Midbrain (tissue), 1 donor: Measurements from ENCODE around the gene UBE2E2.

Source experiments
- DNase-seq: peaks from one replicate; lab custom pipeline; 2025; lab: John Stamatoyannopoulos, UW

UBE2E2 gene

DNA sequence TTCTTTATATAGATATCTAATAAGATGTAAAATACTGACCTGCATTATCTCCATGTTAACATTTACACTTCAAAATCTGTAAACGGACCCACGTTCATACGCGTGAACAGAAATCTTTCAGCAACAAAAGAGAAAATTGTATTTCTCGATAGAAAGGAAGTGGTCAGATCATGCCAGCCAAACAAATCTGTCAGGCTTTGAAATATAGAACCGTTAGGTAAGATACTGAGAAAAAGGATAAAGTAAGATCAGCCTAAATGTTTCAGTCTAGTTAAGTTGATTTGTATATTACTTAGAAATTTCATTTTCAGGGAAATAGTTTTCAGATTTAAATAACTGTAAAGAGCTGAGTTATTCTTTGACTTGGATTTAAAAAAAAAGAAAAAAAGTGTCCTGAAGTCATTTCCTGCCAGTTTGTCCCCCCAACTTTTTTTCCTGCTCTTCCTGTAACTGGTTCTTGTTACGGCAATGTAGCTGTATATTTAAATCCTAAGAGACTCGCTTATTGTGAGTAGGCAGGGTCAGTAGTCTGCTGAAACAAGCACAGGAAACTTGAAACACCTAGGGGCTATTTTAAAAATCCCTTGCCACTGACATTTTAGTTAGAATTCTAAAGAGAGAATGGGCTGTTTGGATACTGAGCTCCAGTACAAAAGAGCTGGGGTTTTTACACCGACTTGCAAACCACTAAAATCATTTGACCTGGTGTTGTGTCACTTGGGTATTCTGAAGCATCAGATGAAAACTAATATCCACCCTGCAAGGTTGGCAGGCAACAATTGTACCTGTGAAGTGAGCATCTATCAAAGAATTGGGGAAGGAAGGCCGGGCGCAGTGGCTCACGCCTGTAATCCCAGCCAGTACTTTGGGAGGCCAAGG, 237.5 kb downstream of the UBE2E2 start:
- DNase-seq = no peak

DNA sequence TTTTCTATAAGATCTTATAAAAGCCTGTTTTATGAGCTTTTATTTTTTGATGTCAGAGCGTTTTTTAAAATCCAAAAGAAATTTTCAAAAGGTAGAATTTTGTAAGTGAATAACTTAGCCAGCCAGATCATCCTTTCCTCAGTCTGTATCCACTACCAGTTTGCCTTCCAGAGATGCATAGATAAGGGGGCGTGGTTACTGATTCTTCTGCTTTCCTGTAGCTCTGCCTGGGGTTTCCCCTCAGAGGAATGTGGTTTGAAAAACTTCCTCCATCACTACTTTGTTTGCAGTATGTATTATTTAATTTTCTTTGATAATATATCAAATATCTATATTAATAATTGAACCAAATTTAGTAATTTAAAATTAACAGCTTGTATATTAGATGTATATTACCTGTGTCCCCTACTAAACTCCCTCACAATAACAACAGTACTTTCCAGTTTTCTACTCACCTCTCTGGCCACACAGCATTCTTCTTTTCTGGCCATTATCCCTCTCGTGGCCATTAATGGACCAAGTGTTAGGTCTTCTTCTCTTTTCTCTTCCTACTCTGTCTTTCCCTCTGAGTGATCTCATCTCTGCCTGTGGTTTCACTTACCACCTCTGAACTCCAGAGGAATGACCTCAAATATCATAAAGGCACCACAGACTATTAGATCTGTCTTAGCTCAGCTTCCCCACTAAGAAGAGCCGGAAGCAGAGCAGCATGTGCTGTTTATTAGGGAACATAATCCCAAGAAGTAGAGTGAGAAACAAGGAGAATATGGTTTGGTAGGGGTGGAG, 239.7 kb downstream of the UBE2E2 start:
- no peak for DNase-seq

DNA sequence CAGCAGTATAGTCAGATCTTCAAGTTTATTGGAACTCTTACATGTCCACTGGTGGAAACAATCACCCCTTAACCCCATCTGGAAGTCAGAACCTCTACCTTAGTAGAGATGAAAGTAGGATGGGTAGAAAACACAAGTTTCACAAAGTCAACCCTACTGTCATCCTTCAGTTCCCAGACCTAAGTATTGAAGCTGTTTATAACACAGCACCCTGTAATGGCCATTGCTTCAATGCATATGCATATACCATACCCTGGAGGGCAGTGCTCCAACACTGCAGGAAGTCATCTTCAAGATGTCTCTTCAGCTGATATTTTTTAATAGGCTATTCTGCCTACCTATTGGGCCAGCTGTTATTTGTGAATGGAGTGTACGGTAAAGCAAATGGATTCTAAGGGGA, 241.3 kb downstream of the UBE2E2 start:
- no peak for DNase-seq

DNA sequence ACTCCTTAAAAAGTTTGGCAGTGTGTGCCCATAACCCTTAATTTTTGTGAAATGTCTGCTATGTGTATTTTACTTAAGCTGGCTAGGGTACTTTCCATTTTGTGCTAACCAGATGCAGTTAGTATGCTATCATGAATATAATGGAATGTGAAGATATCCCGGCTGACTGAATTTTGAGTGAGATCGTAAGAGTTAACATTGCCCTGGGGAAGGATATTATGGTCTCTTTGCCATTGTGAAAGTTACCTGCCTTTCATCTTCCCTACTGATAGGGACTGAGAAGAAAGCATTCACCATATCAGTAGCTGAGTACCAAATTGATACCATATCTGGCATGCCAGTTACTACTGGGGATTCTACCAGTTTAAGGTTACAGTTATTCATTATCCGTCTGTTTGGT, 243.2 kb downstream of the UBE2E2 start:
- DNase-seq = no peak

DNA sequence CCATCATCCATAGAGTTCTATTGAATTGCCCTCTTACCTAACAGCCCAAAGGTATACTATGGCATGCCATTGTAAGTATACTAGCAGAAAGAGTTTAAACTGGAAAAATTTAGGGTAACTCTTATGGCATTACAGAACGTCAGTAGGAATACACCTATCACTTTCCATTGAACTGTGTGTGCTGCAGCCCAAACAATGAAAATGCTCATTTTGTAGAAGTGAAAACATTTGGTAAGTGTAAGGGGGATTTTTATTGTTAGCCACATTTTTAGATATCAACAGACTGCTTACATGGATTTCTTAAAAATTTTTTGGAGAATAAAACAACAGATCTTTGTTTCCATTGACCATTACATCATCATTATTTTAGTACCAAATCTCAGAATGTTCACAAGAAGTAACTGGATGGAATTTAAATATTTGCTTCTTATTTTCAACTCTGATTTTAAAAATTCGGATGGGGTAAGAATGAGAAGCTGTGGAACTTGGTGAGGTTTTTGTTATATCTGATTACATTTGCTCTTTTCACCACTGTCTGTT, 245.9 kb downstream of the UBE2E2 start:
- no peak for DNase-seq

DNA sequence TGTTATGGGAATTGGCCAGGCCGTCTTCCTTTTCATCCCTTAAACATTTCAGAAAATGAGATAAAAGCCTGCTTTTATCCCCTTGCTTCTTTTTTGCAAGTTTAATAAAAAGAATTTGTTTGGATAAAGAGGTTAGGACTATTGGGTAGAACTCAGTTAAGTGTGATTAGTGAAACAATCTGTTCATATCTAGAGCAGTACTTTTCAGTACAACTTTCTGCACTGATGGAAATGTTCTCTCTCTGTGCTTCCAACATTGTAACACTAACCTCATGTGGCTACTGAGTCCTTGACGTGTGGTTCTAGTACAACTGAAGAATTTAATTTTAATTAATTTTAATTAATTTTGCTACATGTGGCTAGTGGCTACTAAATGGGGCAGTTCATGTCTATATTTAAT, 246.9 kb downstream of the UBE2E2 start:
- DNase-seq = no peak

DNA sequence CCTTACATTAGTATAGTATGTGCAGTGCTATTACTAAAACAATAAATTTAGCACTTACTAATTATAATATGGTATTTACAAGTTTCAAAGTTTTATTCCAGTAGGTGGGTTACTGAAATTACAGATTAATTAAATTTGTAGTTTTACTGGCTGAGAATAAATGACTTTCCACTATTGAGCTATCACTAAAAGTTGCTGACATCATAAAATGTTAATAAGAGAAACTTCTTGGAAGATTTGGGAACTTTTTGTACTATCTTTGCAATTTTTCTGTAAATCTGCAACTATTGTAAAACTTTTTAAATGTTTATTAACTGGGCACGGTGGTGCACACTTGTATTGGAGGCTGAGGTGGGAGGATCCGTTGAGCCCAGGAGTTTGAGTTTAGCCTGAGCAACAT, 247.7 kb downstream of the UBE2E2 start:
- no peak for DNase-seq

DNA sequence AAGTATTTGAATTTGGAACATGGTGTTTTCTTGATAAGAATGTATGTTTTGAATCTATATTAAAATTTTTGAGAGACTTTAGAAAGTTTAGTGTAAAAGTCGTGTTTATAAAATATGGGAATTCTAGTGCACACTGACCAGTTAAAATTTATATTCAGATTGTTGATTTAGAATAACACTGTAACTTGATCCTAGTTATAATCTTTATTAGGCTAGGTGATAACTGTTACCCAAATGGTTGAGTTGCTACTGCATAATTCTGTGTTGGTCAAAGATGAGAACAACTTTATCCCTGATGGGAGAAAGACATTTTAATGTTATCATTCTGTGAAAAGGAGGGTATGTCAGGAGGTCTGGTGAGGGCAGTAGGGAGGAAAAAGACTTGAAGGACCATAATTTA, 249.3 kb downstream of the UBE2E2 start:
- no peak for DNase-seq

DNA sequence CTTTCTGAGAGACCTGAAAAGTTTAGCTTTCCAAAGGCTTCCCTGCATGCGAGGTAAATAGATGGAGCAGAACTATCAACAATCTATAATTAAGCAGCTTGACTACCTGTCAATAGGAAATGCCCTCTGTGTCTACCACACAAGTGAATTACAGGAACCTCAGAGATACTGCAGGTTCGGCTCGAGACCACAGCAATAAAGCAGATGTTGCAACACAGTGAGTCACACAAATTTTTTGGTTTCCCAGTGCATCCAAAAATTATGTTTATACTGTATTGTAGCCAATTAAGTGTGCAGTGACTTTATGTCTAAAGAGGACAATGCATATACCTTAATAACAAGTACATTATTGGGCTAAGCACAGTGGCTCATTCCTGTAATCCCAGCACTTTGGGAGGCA, 252.0 kb downstream of the UBE2E2 start:
- DNase-seq = no peak

DNA sequence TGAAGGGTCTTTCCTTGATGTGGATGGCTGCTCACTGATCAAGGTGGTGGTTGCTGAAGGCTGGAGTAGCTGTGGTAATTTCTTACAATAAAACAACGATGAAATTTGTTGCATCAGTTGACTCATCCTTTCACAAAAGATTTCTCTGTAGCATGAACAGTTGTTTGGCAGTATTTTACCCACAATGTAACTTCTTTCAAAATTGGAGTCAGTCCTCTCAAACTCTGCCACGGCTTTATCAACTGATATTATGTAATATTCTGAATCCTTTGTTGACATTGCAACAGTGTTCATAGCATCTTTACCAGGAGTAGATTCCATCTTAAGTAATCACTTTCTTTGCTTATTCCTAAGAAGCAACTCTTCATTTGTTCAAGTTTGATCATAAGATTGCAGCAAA, 252.6 kb downstream of the UBE2E2 start:
- no peak for DNase-seq

DNA sequence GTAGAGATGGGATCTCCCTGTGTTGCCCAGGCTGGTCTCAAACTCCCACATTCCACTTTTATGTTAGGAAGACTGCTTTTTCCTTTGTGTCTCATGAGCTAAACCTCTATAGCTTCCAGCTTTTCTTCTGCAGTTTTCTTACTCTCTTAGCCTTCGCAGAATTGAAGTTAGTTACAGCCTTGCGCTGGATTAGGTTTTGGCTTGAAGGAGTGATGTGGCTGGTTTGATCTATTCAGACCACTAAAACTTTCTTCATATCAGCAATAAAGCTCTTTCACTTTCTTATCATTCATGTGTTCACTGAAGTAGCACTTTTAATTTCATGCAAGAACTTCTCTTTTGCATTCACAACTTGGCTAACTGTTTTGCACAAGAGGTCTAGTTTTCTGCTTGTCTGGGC, 254.6 kb downstream of the UBE2E2 start:
- DNase-seq = no peak

DNA sequence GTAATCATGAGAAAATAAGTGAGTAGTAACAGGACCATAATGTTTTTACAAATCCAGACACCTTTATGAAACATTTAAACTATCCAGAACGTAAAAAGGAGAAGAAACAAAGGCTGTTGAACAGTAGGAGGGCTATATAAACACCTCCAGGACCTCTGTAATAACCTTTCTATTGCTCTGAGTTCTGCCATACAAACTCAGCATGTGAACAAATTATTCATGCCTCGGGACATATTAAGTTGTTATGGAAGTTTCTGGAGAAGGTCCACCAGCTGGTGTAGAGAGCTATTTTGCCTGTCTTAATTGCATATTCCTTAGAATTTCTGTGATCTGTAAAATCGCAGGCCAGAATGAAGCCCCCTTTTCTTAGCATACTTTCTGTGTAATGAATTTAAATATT, 256.3 kb downstream of the UBE2E2 start:
- DNase-seq = no peak

DNA sequence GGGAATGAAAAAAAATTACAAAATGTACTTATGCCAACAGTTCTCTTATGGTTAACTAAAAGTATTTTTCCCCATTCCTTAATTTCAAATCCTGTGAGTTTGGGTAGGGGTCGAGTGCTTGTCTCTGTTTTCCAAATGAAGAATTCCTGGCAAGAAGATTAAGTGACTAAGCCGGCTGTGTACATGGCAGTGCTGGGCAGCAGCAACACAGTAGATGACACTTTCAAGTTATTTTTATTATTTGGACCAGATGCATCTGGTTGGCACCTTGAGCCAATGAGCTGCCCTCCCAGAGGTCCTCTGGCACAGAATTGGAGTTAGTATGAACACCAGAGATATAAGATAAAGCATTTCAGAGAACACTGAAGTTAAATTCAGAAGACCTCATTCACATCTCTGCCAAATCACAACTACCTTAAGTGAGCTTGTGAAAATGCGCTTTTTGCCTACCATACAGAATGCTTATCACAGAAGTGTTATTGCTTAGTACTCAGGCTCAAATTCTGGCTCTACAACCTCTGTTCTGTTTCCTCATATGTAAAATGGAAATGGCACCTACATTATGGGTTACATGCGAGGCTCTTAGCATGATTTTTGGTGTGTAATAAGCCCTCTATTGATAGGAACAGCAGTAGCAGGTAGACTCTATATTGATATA, 256.9 kb downstream of the UBE2E2 start:
- no peak for DNase-seq

DNA sequence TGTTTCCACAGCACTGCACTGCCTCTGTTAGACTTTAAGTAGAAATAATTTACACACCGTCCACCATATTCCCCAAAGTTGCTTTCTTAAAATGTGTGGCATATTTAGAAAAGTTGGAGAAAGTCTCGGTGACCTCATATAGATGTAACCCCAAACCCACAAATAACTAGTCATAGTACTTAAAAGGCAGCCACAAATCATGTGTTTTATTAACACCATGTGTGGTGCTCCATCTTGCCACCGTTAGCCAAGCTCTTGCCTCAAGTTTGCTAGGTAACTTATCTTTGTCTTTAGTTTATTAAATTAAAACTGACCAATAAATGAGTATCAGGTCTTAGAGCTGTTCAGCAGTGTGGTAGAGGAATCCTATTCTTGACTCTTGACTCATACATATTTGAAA, 257.9 kb downstream of the UBE2E2 start:
- DNase-seq = no peak

DNA sequence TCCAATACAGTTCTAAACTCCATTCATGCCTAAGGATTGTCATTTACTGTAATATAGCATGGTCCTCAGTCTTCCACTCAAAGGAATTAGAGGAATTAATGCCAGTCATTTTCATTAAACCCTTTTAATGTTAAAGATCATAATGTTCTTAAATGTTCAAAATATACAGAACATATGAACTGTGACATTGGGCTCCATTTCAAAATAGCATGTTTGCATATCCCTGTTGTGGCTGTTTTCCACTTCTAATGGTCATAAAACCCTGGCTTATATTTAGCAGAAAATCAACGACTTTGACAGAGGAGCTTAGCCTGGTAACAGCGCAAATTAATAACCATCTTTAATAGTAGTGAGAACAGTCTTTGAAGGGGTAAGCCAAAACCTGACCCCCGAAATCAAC, 260.7 kb downstream of the UBE2E2 start:
- DNase-seq = no peak

DNA sequence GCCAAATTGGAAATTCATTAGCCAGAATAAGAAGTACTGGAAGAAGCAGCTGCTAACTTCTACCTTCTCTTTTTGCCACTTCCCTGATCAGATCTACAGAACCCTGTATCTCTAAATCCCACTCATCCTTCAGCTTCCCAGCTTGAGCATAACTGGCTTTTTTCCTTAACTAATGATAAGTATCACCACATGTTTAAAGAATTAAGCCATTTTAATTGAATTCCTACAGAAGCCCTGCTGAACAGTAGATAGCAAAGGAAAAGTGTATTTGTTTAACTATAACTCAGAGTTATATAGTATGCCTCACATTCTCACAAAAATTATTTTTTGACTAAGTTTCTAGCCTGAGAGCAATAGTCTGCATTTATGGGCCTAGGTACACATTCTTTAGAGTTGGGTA, 262.4 kb downstream of the UBE2E2 start:
- no peak for DNase-seq

DNA sequence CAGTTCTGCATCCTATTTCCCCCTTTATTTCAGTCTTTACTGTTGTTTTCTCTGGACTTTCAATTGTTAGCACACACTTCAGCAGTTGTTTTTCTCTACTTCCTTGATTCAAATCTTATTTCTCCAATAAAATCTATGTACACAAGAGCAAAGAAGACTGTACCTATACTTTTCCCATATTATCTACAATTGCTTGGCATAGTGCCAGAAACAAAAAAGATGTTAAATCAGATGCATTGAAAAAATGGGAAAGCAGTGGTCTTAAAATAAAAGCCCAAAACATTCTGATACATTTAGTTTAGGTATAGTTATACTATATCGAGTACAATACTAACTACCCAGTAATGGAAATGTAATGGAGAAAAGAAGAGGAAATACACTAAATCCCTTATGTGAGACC, 265.1 kb downstream of the UBE2E2 start:
- no peak for DNase-seq

DNA sequence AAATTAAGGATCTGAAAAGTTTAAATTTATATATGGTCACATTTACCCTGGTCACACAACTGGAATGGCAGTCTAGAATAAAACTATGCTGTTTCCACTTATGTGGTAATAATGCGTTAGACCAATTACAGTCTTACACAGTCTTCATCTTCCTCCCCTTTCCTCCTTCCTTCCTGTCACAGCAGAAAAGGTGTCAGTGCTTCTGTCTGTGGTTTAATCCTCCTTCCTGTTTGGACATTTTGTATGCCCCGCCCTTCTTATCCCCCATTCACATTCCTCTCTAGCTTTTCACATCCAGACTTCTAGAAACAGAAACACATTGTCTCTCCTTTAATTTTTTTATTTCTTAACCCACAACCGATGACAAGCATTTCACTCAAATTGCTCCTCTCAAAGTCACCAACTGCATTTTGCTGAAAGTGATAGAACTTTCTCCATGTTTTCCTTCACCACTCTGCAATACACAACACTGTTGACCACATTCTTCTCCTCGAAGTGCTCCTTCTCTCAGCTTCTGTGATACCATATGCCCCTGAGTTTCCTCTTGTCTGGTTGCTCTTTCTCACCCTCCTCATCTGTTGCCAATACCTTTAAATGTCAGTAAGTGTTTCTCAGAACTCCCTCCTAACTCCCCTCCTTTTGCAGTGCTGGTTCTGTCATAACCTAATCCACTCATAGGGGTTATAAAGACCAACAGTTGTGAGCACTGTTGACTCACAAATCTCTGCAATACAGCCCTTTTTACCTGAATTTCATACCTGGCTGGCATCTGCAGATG, 271.6 kb downstream of the UBE2E2 start:
- DNase-seq = no peak

DNA sequence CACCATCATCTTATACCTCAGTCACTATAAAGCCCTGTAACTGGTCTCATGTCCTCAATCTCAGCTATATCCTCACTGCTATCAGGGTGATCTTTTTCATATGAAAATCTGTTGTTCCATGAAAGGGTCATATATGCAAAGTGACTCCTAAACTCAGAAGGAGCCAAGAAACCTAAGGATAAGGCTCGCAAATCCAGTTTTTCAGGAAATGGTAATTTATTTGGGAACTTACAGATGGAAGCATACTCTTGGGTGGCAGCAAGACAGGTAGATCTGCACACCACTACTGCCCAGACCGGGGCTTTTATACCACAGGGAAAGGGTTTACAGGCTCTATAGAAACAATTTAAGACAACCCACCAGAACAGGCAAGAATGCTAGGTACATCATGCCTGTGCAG, 272.3 kb downstream of the UBE2E2 start:
- no peak for DNase-seq

DNA sequence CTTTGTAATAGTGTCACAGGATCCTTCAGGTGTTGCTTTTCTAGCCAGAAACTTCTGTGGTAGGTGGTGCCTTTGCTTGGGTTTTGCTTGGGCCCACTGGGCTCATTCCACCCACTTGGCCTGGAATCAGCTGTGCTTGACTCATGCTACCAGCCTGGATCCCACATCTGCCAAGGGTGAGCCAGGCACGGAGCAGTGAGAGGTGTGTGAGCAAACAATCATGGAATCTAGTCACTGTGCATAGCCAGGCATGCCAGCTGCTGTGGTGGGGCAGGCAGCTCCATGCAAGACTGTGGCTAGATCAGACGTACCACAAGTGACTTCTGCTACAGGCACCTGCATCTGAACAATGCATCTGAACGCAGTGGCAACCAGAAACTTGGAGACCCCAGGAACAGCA, 275.9 kb downstream of the UBE2E2 start:
- DNase-seq = no peak

DNA sequence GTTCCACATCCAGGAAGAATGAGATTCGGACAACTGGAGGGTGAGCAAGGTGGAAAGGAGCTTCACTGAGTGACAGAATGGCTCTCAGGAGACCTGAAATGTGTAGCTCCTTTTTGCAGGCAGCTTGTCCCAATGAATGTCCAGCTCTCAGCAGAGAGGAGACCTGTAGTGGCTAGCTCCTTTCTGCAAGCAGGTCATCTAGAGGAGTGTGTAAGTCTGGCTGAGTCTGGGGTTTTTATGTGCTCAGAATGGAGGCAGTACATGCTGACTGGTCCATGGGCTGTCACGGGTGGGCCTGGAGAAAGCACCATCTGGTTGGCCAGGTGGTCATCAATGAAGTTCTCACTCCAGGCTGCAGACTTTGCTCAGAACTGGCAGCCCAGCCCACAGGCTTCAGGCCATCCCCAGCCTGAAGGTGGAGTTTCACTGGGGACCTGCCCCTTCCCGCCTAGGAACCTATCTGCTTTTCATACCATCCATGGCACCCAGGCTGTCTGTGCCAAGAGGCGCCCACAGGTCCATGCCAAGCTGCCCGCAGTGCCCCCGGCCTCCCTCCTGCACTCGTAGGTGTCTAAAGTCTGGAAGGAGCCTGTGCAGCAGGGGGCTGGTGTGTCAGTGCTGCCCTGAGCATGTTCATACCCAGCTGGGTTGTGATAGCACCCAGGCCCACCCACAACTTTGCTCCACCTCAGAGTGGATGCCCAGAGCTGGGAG, 276.6 kb downstream of the UBE2E2 start:
- no peak for DNase-seq
